GM18505 (cell line): ENCODE data around the gene PPP1R14C.

Source experiments
- ATAC-seq: cut with Tn5 transposase; IDR thresholded peaks from one replicate; pipeline ENCODE4 v1.9.1; 2021; ENCODE audit not compliant: unreplicated experiment
- POLR2A ChIP-seq: IDR thresholded peaks from 4 replicates; pipeline ENCODE4 v1.6.1; 2011; ENCODE audit warnings: borderline replicate concordance; ENCODE audit not compliant: insufficient read depth, insufficient read length; ENCODE audit errors: extremely low read depth

Gene PPP1R14C

GRCh38 chr6:150201285-150201684, 58.4 kb downstream of the PPP1R14C start:
- no peak for ATAC-seq
- no peak for TF ChIP-seq POLR2A

GRCh38 chr6:150201772-150202329, 59.0 kb downstream of the PPP1R14C start:
- no peak for TF ChIP-seq POLR2A
- ATAC-seq: no peak

- ATAC-seq: no peak
- no peak for TF ChIP-seq POLR2A
Measured at GRCh38 chr6:150202404-150202803, 59.6 kb downstream of the PPP1R14C start.

GRCh38 chr6:150202934-150203333, 60.1 kb downstream of the PPP1R14C start:
- TF ChIP-seq POLR2A: no peak
- no peak for ATAC-seq

- ATAC-seq: no peak
- no peak for TF ChIP-seq POLR2A
Measured at GRCh38 chr6:150203378-150203777, 60.5 kb downstream of the PPP1R14C start.

- no peak for ATAC-seq
- TF ChIP-seq POLR2A: no peak
Measured at GRCh38 chr6:150203871-150204545, 61.2 kb downstream of the PPP1R14C start.

- TF ChIP-seq POLR2A: no peak
- no peak for ATAC-seq
Measured at GRCh38 chr6:150204705-150205472, 62.0 kb downstream of the PPP1R14C start.

GRCh38 chr6:150207931-150208570, 65.2 kb downstream of the PPP1R14C start:
- ATAC-seq: no peak
- TF ChIP-seq POLR2A: no peak

- no peak for TF ChIP-seq POLR2A
- ATAC-seq: no peak
Measured at GRCh38 chr6:150208611-150209352, 65.9 kb downstream of the PPP1R14C start.

GRCh38 chr6:150209415-150209814, 66.6 kb downstream of the PPP1R14C start:
- no peak for ATAC-seq
- no peak for TF ChIP-seq POLR2A

GRCh38 chr6:150211700-150212511, 69.1 kb downstream of the PPP1R14C start:
- TF ChIP-seq POLR2A: no peak

GRCh38 chr6:150212778-150213177, 69.9 kb downstream of the PPP1R14C start:
- no peak for ATAC-seq
- TF ChIP-seq POLR2A: no peak

More at GRCh38 chr6:150211700-150212511, 69.1 kb downstream of the PPP1R14C start:
- no peak for ATAC-seq

- no peak for TF ChIP-seq POLR2A
- ATAC-seq: no peak
Measured at GRCh38 chr6:150213301-150213700, 70.5 kb downstream of the PPP1R14C start.

GRCh38 chr6:150214310-150214709, 71.5 kb downstream of the PPP1R14C start:
- no peak for TF ChIP-seq POLR2A
- ATAC-seq: no peak
